HCT116 (cell line): Measurements from ENCODE around the gene ZNF324B.
"Not testable (repeated sequence)": the region's sequence is repeated elsewhere in the genome, so short reads cannot be mapped to it uniquely, and the experiment has no call there.

Experiments
- CTCF ChIP-seq, 3 experiments: fragments of 200-600 bp in 1 of 3; sonication (generic) in 1 of 3; IDR thresholded peaks in 2 of 3; conservative IDR thresholded peaks in 1 of 3; 2 replicates each; pipeline ENCODE4 v1.5.1; 2012 to 2017; ENCODE audit warnings: low read depth in 2 of 3, low read length in 2 of 3, antibody characterized with exemption in 1 of 3, borderline replicate concordance in 1 of 3, control low read depth in 1 of 3, mild to moderate bottlenecking in 1 of 3, mixed read lengths in 1 of 3, mixed run types in 1 of 3, moderate library complexity in 1 of 3; ENCODE audit not compliant: insufficient read depth in 1 of 3
- EZH2 ChIP-seq: fragments of 200-600 bp; sonication (generic); IDR thresholded peaks from 2 replicates; pipeline ENCODE4 v1.6.1; 2017; ENCODE audit warnings: antibody characterized with exemption, mixed run types
- SIN3A ChIP-seq: IDR thresholded peaks from 2 replicates; pipeline ENCODE4 v1.6.1; 2012; ENCODE audit warnings: low read depth

DNA sequence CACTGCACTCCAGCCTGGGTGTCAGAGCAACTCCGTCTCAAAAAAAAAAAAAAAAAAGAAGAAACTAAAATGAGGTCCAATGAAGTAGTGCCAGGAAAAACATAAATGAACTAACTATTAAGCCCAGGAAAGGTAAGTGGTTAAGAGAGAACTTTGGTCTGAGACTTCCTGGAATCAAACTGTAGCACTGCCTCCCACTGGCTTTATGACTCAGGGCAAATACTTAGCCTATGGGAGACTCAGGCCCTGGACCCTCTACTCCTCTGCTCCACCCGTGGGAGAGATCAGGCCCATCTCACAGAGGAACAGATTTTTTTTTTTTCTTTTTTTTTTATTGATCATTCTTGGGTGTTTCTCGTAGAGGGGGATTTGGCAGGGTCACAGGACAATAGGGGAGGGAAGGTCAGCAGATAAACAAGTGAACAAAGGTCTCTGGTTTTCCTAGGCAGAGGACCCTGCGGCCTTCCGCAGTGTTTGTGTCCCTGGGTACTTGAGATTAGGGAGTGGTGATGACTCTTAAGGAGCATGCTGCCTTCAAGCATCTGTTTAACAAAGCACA, 47.4 kb upstream of the ZNF324B start:
- not testable (repeated sequence) for TF ChIP-seq CTCF (IDR thresholded peaks at IDR 0.05 in 2 of 3, conservative IDR thresholded peaks at IDR 0.05 in 1 of 3; ENCODE audit: borderline replicate concordance in 1 of 3, insufficient read depth in 1 of 3, low read depth in 2 of 3, low read length in 2 of 3); EZH2; SIN3A
